GM18498 (cell line): ENCODE results near the gene IDH2.
"Not testable (repeated sequence)": the region's sequence is repeated elsewhere in the genome, so short reads cannot be mapped to it uniquely, and the experiment has no call there.

Experiments used
- ATAC-seq: cut with Tn5 transposase; IDR thresholded peaks from one replicate; pipeline ENCODE4 v1.9.1; 2021; ENCODE audit warnings: mild to moderate bottlenecking, moderate library complexity; ENCODE audit not compliant: unreplicated experiment

Gene IDH2

GRCh38 chr15:90085565-90085964 is 16.7 kb downstream of the IDH2 start:
- ATAC-seq, result no peak

GRCh38 chr15:90084876-90085423 is 17.3 kb downstream of the IDH2 start:
- ATAC-seq, result no peak

GRCh38 chr15:90083954-90084607 is 18.2 kb downstream of the IDH2 start:
- ATAC-seq, result no peak

GRCh38 chr15:90083419-90083818 is 18.8 kb downstream of the IDH2 start:
- ATAC-seq, result no peak

GRCh38 chr15:90082140-90082715 is 20.0 kb downstream of the IDH2 start:
- no peak for ATAC-seq

GRCh38 chr15:90080818-90081393 is 21.4 kb downstream of the IDH2 start:
- no peak for ATAC-seq

- no peak for ATAC-seq
Observed at GRCh38 chr15:90080458-90080755, 21.9 kb downstream of the IDH2 start.

GRCh38 chr15:90079619-90080457 is 22.4 kb downstream of the IDH2 start:
- no peak for ATAC-seq

GRCh38 chr15:90078965-90079364 is 23.3 kb downstream of the IDH2 start:
- no peak for ATAC-seq

GRCh38 chr15:90076716-90077115 is 25.6 kb downstream of the IDH2 start:
- no peak for ATAC-seq

GRCh38 chr15:90075420-90076289 is 26.6 kb downstream of the IDH2 start:
- no peak for ATAC-seq

GRCh38 chr15:90074916-90075315 is 27.4 kb downstream of the IDH2 start:
- ATAC-seq, result no peak

- no peak for ATAC-seq
Observed at GRCh38 chr15:90074023-90074422, 28.2 kb downstream of the IDH2 start.

GRCh38 chr15:90072978-90073640 is 29.2 kb downstream of the IDH2 start:
- ATAC-seq, result no peak

GRCh38 chr15:90071220-90071807 is 31.0 kb downstream of the IDH2 start:
- ATAC-seq, result peak; percentile 70

- not testable (repeated sequence) for ATAC-seq
Observed at GRCh38 chr15:90070623-90071022, 31.6 kb downstream of the IDH2 start.

GRCh38 chr15:90067953-90068606 is 34.2 kb downstream of the IDH2 start:
- no peak for ATAC-seq

GRCh38 chr15:90067181-90067952 is 34.9 kb downstream of the IDH2 start:
- no peak for ATAC-seq
